HG03064 (cell line): Measurements from ENCODE around the gene ABHD17A.

Source experiments
- ATAC-seq: cut with Tn5 transposase; IDR thresholded peaks from one replicate; pipeline ENCODE4 v1.9.1; 2021; ENCODE audit warnings: low read depth; ENCODE audit not compliant: unreplicated experiment

The ABHD17A gene

GRCh38 chr19:1841209-1841924 is 43.9 kb downstream of the ABHD17A start:
- no peak for ATAC-seq

- no peak for ATAC-seq
Observed at GRCh38 chr19:1840541-1841115, 44.7 kb downstream of the ABHD17A start.

- no peak for ATAC-seq
Observed at GRCh38 chr19:1839658-1840540, 45.4 kb downstream of the ABHD17A start.

GRCh38 chr19:1837625-1838105 is 47.6 kb downstream of the ABHD17A start:
- ATAC-seq, result no peak

- ATAC-seq, result no peak
Observed at GRCh38 chr19:1837222-1837565, 48.1 kb downstream of the ABHD17A start.

GRCh38 chr19:1836458-1837221 is 48.7 kb downstream of the ABHD17A start:
- ATAC-seq, result no peak

GRCh38 chr19:1833540-1833939 is 51.8 kb downstream of the ABHD17A start:
- ATAC-seq, result no peak

- no peak for ATAC-seq
Observed at GRCh38 chr19:1832046-1832663, 53.1 kb downstream of the ABHD17A start.

- ATAC-seq, result no peak
Observed at GRCh38 chr19:1830978-1831377, 54.3 kb downstream of the ABHD17A start.

- no peak for ATAC-seq
Observed at GRCh38 chr19:1830568-1830967, 54.7 kb downstream of the ABHD17A start.

GRCh38 chr19:1829958-1830357 is 55.3 kb downstream of the ABHD17A start:
- no peak for ATAC-seq

- ATAC-seq, result no peak
Observed at GRCh38 chr19:1828279-1829238, 56.7 kb downstream of the ABHD17A start.

- no peak for ATAC-seq
Observed at GRCh38 chr19:1827566-1828278, 57.6 kb downstream of the ABHD17A start.
